Measurements from ENCODE around the gene FADD.

Gene FADD

GRCh38 chr11:70230151-70230839 is 27.2 kb downstream of the FADD start:
- Mint-ChIP-seq H3K27ac (no peak overlapping the region), H3K36me3 (ENCODE audit: low read depth) (no peaks in the 10 kb centered on the region)

GRCh38 chr11:70230840-70231710 is 28.0 kb downstream of the FADD start:
- Mint-ChIP-seq H3K27ac (no peak overlapping the region), H3K4me3 (no peak overlapping the region), H3K4me1 (ENCODE audit: low read depth) (no peaks in the 10 kb centered on the region), H3K9me3 (no peaks in the 10 kb centered on the region), H3K36me3 (ENCODE audit: low read depth) (no peaks in the 10 kb centered on the region), H3K27me3 (peaks cover 7% of the 10 kb centered on the region)

More at GRCh38 chr11:70230151-70230839, 27.2 kb downstream of the FADD start:
- no peak overlapping the region for H3K4me3 Mint-ChIP-seq
- H3K9me3 Mint-ChIP-seq: no peaks in the 10 kb centered on the region
- H3K4me1 Mint-ChIP-seq (ENCODE audit: low read depth): no peaks in the 10 kb centered on the region
- H3K27me3 Mint-ChIP-seq: peaks cover 8% of the 10 kb centered on the region

GRCh38 chr11:70233034-70233433 is 29.9 kb downstream of the FADD start:
- Mint-ChIP-seq H3K4me3 (no peak overlapping the region), H3K4me1 (ENCODE audit: low read depth) (no peaks in the 10 kb centered on the region), H3K27ac (no peak overlapping the region), H3K36me3 (ENCODE audit: low read depth) (no peaks in the 10 kb centered on the region), H3K9me3 (no peaks in the 10 kb centered on the region), H3K27me3 (peaks cover 7% of the 10 kb centered on the region)

- H3K4me3 Mint-ChIP-seq: no peak overlapping the region
- H3K9me3 Mint-ChIP-seq: no peaks in the 10 kb centered on the region
- no peak overlapping the region for H3K27ac Mint-ChIP-seq
- no peaks in the 10 kb centered on the region for H3K36me3 Mint-ChIP-seq (ENCODE audit: low read depth)
- H3K4me1 Mint-ChIP-seq (ENCODE audit: low read depth): no peaks in the 10 kb centered on the region
- peaks cover 7% of the 10 kb centered on the region for H3K27me3 Mint-ChIP-seq
Observed at GRCh38 chr11:70233511-70233934, 30.4 kb downstream of the FADD start.

- Mint-ChIP-seq H3K4me1 (ENCODE audit: low read depth) (no peaks in the 10 kb centered on the region), H3K36me3 (ENCODE audit: low read depth) (no peaks in the 10 kb centered on the region), H3K9me3 (no peaks in the 10 kb centered on the region), H3K27me3 (peaks cover 7% of the 10 kb centered on the region), H3K4me3 (no peak overlapping the region), H3K27ac (no peak overlapping the region)
Observed at GRCh38 chr11:70233962-70234361, 30.9 kb downstream of the FADD start.

GRCh38 chr11:70240337-70240736 is 37.2 kb downstream of the FADD start:
- Mint-ChIP-seq H3K36me3 (ENCODE audit: low read depth) (no peaks in the 10 kb centered on the region), H3K27ac (no peak overlapping the region), H3K4me3 (no peak overlapping the region), H3K4me1 (ENCODE audit: low read depth) (no peaks in the 10 kb centered on the region), H3K27me3 (peaks cover 14% of the 10 kb centered on the region), H3K9me3 (no peaks in the 10 kb centered on the region)

- H3K4me1 Mint-ChIP-seq (ENCODE audit: low read depth): peaks cover under 1% of the 10 kb centered on the region
- peaks cover 14% of the 10 kb centered on the region for H3K27me3 Mint-ChIP-seq
- H3K4me3 Mint-ChIP-seq: no peak overlapping the region
- H3K9me3 Mint-ChIP-seq: no peaks in the 10 kb centered on the region
- no peak overlapping the region for H3K27ac Mint-ChIP-seq
- no peaks in the 10 kb centered on the region for H3K36me3 Mint-ChIP-seq (ENCODE audit: low read depth)
Observed at GRCh38 chr11:70241709-70242108, 38.6 kb downstream of the FADD start.

- Mint-ChIP-seq H3K27ac (no peak overlapping the region), H3K4me3 (no peak overlapping the region), H3K9me3 (no peaks in the 10 kb centered on the region), H3K36me3 (ENCODE audit: low read depth) (no peaks in the 10 kb centered on the region), H3K4me1 (ENCODE audit: low read depth) (peaks cover 9% of the 10 kb centered on the region), H3K27me3 (peaks cover 13% of the 10 kb centered on the region)
Observed at GRCh38 chr11:70242885-70243284, 39.8 kb downstream of the FADD start.

GRCh38 chr11:70243912-70244652 is 41.0 kb downstream of the FADD start:
- no peaks in the 10 kb centered on the region for H3K9me3 Mint-ChIP-seq
- H3K27ac Mint-ChIP-seq: no peak overlapping the region
- peaks cover 9% of the 10 kb centered on the region for H3K4me1 Mint-ChIP-seq (ENCODE audit: low read depth)
- no peak overlapping the region for H3K4me3 Mint-ChIP-seq
- no peaks in the 10 kb centered on the region for H3K36me3 Mint-ChIP-seq (ENCODE audit: low read depth)
- peaks cover 11% of the 10 kb centered on the region for H3K27me3 Mint-ChIP-seq

- H3K36me3 Mint-ChIP-seq (ENCODE audit: low read depth): no peaks in the 10 kb centered on the region
- H3K27ac Mint-ChIP-seq: no peak overlapping the region
- peaks cover 6% of the 10 kb centered on the region for H3K27me3 Mint-ChIP-seq
- H3K4me1 Mint-ChIP-seq (ENCODE audit: low read depth): peaks cover 9% of the 10 kb centered on the region
- no peaks in the 10 kb centered on the region for H3K9me3 Mint-ChIP-seq
- no peak overlapping the region for H3K4me3 Mint-ChIP-seq
Observed at GRCh38 chr11:70244698-70245097, 41.6 kb downstream of the FADD start.

GRCh38 chr11:70246196-70246595 is 43.1 kb downstream of the FADD start:
- Mint-ChIP-seq H3K36me3 (ENCODE audit: low read depth) (no peaks in the 10 kb centered on the region), H3K27me3 (peaks cover 6% of the 10 kb centered on the region), H3K9me3 (no peaks in the 10 kb centered on the region), H3K4me3 (no peak overlapping the region), H3K27ac (no peak overlapping the region), H3K4me1 (ENCODE audit: low read depth) (peaks cover 9% of the 10 kb centered on the region)

- Mint-ChIP-seq H3K9me3 (no peaks in the 10 kb centered on the region), H3K36me3 (ENCODE audit: low read depth) (no peaks in the 10 kb centered on the region), H3K4me3 (no peak overlapping the region), H3K4me1 (ENCODE audit: low read depth) (peaks cover 9% of the 10 kb centered on the region), H3K27ac (no peak overlapping the region), H3K27me3 (peaks cover 6% of the 10 kb centered on the region)
Observed at GRCh38 chr11:70247042-70247709, 44.1 kb downstream of the FADD start.

GRCh38 chr11:70247710-70248072 is 44.6 kb downstream of the FADD start:
- H3K27ac Mint-ChIP-seq: no peak overlapping the region
- peaks cover 9% of the 10 kb centered on the region for H3K4me1 Mint-ChIP-seq (ENCODE audit: low read depth)
- H3K4me3 Mint-ChIP-seq: no peak overlapping the region
- no peaks in the 10 kb centered on the region for H3K9me3 Mint-ChIP-seq
- peaks cover 4% of the 10 kb centered on the region for H3K27me3 Mint-ChIP-seq
- no peaks in the 10 kb centered on the region for H3K36me3 Mint-ChIP-seq (ENCODE audit: low read depth)

GRCh38 chr11:70250876-70251658 is 48.0 kb downstream of the FADD start:
- Mint-ChIP-seq H3K27me3 (no peaks in the 10 kb centered on the region), H3K4me3 (no peak overlapping the region), H3K27ac (no peak overlapping the region), H3K4me1 (ENCODE audit: low read depth) (peaks cover 9% of the 10 kb centered on the region), H3K9me3 (no peaks in the 10 kb centered on the region), H3K36me3 (ENCODE audit: low read depth) (no peaks in the 10 kb centered on the region)
